ENCODE results near the gene PLEKHA7.
A peak's percentile ranks its signal among the peaks of the same experiment; 100 is the strongest.

PLEKHA7 gene

DNA sequence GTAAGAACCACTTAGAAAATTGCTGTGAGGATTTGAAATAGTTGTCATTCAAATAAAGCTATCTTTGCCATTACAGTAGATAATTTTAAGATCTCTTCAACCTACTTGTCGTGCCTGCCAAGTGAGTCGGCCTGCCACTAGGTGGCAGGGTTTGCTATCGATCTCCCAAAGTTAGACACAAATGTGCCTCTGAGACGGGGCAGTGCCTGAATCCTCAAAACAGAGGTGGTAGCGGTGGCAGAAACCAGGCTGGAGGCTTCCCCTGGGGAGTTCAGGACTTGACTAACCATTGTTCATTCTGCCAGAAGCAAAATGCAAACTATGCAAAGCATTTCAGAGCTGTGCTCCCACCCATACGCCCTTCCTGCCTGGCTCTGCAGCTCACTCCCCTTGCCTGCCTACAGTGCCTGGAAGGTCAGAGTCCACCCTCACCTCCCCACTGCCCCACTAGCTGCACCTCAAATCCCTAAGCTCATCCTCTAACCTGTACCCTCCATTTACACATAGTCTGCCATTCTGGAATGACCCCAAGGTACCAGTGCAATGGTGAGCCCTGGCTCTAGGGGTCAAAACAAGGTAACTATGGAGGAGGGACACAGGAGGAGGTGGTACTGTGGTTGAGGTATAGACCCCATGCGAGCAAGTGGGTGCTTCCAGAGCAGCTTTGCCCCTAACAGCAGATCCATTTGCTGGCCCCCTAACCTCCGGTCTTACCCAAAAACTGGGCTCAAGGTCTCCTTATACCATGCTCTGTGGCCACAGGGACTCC, 193.7 kb downstream of the PLEKHA7 start:
- ChIA-PET POLR2A (no interaction called here), CTCF (interaction anchor here (0.6 to 4.1 kb wide), 35 partner anchors 8 to 685 kb away, joined by 3 to 61 read pairs (median 4); no protein-coding TSS in a partner anchor)
- DNase-seq (ENCODE audit: low read depth, low spot score), result peak; percentile 12
- no peak overlapping the region for H3K4me3 ChIP-seq (ENCODE audit: low read depth, low read length)
- TF ChIP-seq, protein P1, sequence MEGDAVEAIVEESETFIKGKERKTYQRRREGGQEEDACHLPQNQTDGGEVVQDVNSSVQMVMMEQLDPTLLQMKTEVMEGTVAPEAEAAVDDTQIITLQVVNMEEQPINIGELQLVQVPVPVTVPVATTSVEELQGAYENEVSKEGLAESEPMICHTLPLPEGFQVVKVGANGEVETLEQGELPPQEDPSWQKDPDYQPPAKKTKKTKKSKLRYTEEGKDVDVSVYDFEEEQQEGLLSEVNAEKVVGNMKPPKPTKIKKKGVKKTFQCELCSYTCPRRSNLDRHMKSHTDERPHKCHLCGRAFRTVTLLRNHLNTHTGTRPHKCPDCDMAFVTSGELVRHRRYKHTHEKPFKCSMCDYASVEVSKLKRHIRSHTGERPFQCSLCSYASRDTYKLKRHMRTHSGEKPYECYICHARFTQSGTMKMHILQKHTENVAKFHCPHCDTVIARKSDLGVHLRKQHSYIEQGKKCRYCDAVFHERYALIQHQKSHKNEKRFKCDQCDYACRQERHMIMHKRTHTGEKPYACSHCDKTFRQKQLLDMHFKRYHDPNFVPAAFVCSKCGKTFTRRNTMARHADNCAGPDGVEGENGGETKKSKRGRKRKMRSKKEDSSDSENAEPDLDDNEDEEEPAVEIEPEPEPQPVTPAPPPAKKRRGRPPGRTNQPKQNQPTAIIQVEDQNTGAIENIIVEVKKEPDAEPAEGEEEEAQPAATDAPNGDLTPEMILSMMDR (IDR thresholded peaks at IDR 0.05; ENCODE audit: insufficient read depth, low read length, missing control alignments), result peak; percentile 80

GRCh38 chr11:16818284-16818683, 195.9 kb downstream of the PLEKHA7 start:
- DNase-seq (ENCODE audit: low read depth, low spot score), result no peak
- no peak overlapping the region for H3K4me3 ChIP-seq (ENCODE audit: low read depth, low read length)
- TF ChIP-seq, protein P1 (IDR thresholded peaks at IDR 0.05; ENCODE audit: insufficient read depth, low read length, missing control alignments), result no peak
- ChIA-PET CTCF (no interaction called here), POLR2A (no interaction called here)

DNA sequence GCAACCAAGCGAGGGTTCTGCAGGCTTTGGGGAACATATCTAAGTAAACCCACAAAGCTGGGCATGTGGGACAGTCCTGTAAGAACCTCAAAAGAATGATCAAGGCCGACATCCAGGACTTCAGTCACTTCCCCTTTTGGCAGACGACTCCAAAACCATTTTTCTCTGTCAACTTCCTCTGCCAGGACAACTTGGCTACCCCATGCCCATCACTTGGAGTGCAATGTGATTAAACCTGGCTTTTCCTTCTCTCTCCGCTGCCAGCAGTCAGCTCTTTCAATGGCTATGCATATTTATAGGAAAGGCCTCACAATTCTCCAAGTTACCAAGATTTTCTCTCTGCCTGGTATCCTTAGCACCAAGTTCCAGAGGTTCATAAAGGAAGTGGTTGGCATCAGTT, 196.9 kb downstream of the PLEKHA7 start:
- ChIA-PET POLR2A (no interaction called here), CTCF (no interaction called here)
- TF ChIP-seq, protein P1 (IDR thresholded peaks at IDR 0.05; ENCODE audit: insufficient read depth, low read length, missing control alignments), result no peak
- no peak overlapping the region for H3K4me3 ChIP-seq (ENCODE audit: low read depth, low read length)
- DNase-seq (ENCODE audit: low read depth, low spot score), result no peak

DNA sequence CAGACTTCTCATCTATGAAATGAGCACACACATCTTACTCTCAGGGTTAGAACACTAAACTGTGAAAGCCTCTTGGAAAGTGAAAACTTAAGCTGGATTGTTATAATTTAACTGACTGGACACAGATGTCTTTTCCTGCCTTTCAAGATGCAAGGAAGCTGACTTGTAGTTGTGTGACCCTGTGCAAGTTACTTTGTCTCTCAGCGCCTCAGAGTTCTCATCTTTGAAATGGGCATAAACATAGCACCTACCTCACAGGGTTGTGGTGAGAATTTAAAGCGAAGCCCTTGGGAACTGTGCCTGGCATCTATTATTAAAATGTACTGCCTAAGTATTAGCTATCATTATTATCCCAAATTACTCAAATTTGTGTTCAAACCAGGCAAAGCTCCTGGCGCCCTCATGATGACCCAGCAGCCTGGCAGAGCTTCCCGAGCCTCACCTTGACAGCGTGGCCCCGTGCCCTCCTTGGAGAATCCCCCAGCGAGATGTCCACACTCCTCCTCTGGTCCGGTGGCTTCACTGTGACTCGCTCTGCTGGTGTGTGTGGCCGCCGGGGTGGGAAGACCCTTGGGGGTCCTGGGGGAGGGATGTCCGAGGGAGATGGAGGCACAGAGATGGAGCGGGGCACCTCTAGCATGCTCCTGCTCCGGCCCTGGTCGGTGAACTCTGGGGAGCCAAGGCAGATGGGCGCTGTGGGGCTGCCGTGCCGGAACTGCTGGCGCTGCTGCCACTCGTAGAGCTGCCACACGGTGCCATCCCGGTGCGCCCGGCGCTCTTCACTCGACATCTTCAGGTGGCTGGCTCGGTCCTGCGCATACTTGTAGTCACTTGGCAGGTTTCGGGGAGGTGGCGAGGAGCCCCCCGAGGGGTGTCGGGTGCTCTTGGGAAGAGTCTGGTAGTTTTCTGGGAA, 197.6 kb downstream of the PLEKHA7 start:
- CTCF ChIA-PET, result interaction anchor here (1.2 to 1.5 kb wide), 4 partner anchors 31 to 247 kb away, joined by 3 to 6 read pairs (median 4); no protein-coding TSS in a partner anchor
- TF ChIP-seq, protein P1 (IDR thresholded peaks at IDR 0.05; ENCODE audit: insufficient read depth, low read length, missing control alignments), result no peak

DNA sequence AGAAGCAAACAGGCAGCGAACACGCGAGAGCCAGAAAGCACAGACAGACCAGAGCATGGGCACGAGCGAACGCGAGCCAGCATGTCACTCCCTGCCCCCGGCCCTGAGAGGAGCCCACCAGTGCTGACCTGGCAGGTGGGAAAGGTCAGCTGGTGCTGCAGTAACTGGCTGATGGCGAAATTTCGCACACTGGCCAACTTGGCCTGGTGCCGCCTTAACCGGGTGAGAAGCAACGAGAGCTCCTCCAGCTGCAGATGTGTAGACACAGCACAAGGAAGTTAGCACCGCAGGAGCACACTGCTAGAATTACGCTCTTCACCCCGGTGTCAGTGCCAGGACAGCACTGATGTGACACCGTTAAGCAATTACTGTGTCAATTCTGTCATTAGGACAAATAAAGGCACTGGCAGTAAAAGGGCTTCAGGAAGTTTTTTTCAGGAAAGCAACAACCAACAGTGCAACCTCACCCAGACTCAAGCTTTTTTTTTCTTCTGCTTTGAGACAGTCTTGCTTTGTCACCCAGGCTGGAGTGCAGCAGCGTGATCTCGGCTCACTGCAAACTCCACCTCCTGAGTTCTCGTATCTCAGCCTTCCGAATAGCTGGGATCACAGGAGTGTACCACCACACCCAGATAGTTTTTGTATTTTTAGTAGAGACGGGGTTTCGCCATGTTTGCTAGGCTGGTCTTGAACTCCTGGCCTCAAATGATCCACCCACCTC, 199.0 kb downstream of the PLEKHA7 start:
- no peak for DNase-seq (ENCODE audit: low read depth, low spot score)
- TF ChIP-seq, protein P1 (IDR thresholded peaks at IDR 0.05; ENCODE audit: insufficient read depth, low read length, missing control alignments), result no peak
- POLR2A ChIA-PET, result no interaction called here
- no peak overlapping the region for H3K4me3 ChIP-seq (ENCODE audit: low read depth, low read length)
- CTCF ChIA-PET, result interaction anchor here (1.2 to 2.1 kb wide), 5 partner anchors 27 to 67 kb away, joined by 3 to 13 read pairs (median 6); no protein-coding TSS in a partner anchor

More for the DNA sequence above, 197.6 kb downstream of the PLEKHA7 start:
- POLR2A ChIA-PET, result interaction anchor here (0.6 kb wide), 1 partner anchor 25 kb away, joined by 3 read pairs; no protein-coding TSS in a partner anchor
- no peak for DNase-seq (ENCODE audit: low read depth, low spot score)
- no peak overlapping the region for H3K4me3 ChIP-seq (ENCODE audit: low read depth, low read length)
